GM19193 (cell line): ENCODE measurements around the gene RBM27.

Experiments
- POLR2A ChIP-seq: IDR thresholded peaks from 4 replicates; pipeline ENCODE4 v1.6.1; 2011; ENCODE audit not compliant: insufficient read depth, insufficient read length; ENCODE audit errors: extremely low read depth

RBM27 gene

GRCh38 chr5:146248561-146248960 is 45.2 kb downstream of the RBM27 start:
- TF ChIP-seq POLR2A, result no peak

GRCh38 chr5:146249801-146250200 is 46.4 kb downstream of the RBM27 start:
- TF ChIP-seq POLR2A, result no peak
